ENCODE data around the gene TRIP11. TPM values are rescaled to one million over a fixed set of nuclear protein-coding genes. Genes with fewer than 3 reads are reported as not detected.

The TRIP11 gene
- total and polyA plus RNA-seq, 2 experiments from 2014 or later, result 24.1 to 69.5 TPM

- H3K27me3 ChIP-seq (replicated peaks; ENCODE audit: insufficient read depth), result no peaks in the 10 kb centered on the region
- 93 to 97% methylated on average over 11 of the region's 11 CpGs for WGBS, 2 experiments (ENCODE audit: low coverage in 1 of 2, low lambda C conversion rate in 2 of 2, missing lambda C conversion rate in 2 of 2)
- no peak for DNase-seq
- in situ Hi-C loops (cut with MboI), result no loop called here
- TF ChIP-seq EZH2 (IDR thresholded peaks at IDR 0.05; ENCODE audit: insufficient read depth, poor library complexity, severe bottlenecking), result no peak
- TF ChIP-seq EZH2phosphoT487 (IDR thresholded peaks at IDR 0.05; ENCODE audit: insufficient read depth, low read depth), result no peak
- peaks cover 21% of the 10 kb centered on the region for H3K4me1 ChIP-seq (ENCODE audit: insufficient read depth)
- peaks cover 94% of the 10 kb centered on the region for H3K79me2 ChIP-seq (ENCODE audit: insufficient read depth)
- H2AFZ ChIP-seq, result no peak overlapping the region
- peaks cover 22% of the 10 kb centered on the region for H3K36me3 ChIP-seq (ENCODE audit: low read depth)
- no peak overlapping the region for H3K4me3 ChIP-seq
- no peaks in the 10 kb centered on the region for H3K9me3 ChIP-seq (ENCODE audit: low read depth)
- H4K20me1 ChIP-seq (ENCODE audit: insufficient read depth), result no peaks in the 10 kb centered on the region
- H3K4me2 ChIP-seq (ENCODE audit: unreplicated experiment), result no peak overlapping the region
- no peaks in the 10 kb centered on the region for H3K9me2 ChIP-seq (ENCODE audit: insufficient read depth)
- H3K9ac ChIP-seq, result no peak overlapping the region
- peaks cover 5% of the 10 kb centered on the region for H3F3A ChIP-seq (ENCODE audit: insufficient read depth)
- no peak overlapping the region for H3K27ac ChIP-seq
Observed at GRCh38 chr14:92033906-92034687, 5.8 kb downstream of the TRIP11 start.

GRCh38 chr14:92033433-92033832 is 6.4 kb downstream of the TRIP11 start:
- peaks cover 21% of the 10 kb centered on the region for H3K4me1 ChIP-seq (ENCODE audit: insufficient read depth)
- no peaks in the 10 kb centered on the region for H3K9me2 ChIP-seq (ENCODE audit: insufficient read depth)
- no peaks in the 10 kb centered on the region for H3F3A ChIP-seq (ENCODE audit: insufficient read depth)
- no peaks in the 10 kb centered on the region for H3K27me3 ChIP-seq (replicated peaks; ENCODE audit: insufficient read depth)
- in situ Hi-C loops (cut with MboI), result no loop called here
- no peaks in the 10 kb centered on the region for H3K9me3 ChIP-seq (ENCODE audit: low read depth)
- WGBS, 2 experiments (ENCODE audit: low coverage in 1 of 2, low lambda C conversion rate in 2 of 2, missing lambda C conversion rate in 2 of 2), result 62 to 70% methylated on average over 1 of the region's 1 CpG
- no peak overlapping the region for H3K9ac ChIP-seq
- no peak for TF ChIP-seq EZH2 (IDR thresholded peaks at IDR 0.05; ENCODE audit: insufficient read depth, poor library complexity, severe bottlenecking)
- TF ChIP-seq EZH2phosphoT487 (IDR thresholded peaks at IDR 0.05; ENCODE audit: insufficient read depth, low read depth), result no peak
- H3K36me3 ChIP-seq (ENCODE audit: low read depth), result peaks cover 28% of the 10 kb centered on the region
- no peaks in the 10 kb centered on the region for H4K20me1 ChIP-seq (ENCODE audit: insufficient read depth)
- DNase-seq, result no peak
- no peak overlapping the region for H3K4me2 ChIP-seq (ENCODE audit: unreplicated experiment)
- H3K4me3 ChIP-seq, result no peak overlapping the region
- H2AFZ ChIP-seq, result no peak overlapping the region
- H3K79me2 ChIP-seq (ENCODE audit: insufficient read depth), result peaks cover 94% of the 10 kb centered on the region
- H3K27ac ChIP-seq, result no peak overlapping the region

- H3K27ac ChIP-seq, result no peak overlapping the region
Observed at GRCh38 chr14:92026548-92027190, 13.2 kb downstream of the TRIP11 start.

GRCh38 chr14:92022036-92022435 is 17.8 kb downstream of the TRIP11 start:
- H3K4me1 ChIP-seq (ENCODE audit: insufficient read depth), result no peaks in the 10 kb centered on the region
- no peak for DNase-seq
- peaks cover 70% of the 10 kb centered on the region for H3K79me2 ChIP-seq (ENCODE audit: insufficient read depth)
- H3K4me2 ChIP-seq (ENCODE audit: unreplicated experiment), result no peak overlapping the region
- no peaks in the 10 kb centered on the region for H3K9me3 ChIP-seq (ENCODE audit: low read depth)
- peaks cover 50% of the 10 kb centered on the region for H3K36me3 ChIP-seq (ENCODE audit: low read depth)
- no peak overlapping the region for H3K9ac ChIP-seq
- no peak overlapping the region for H2AFZ ChIP-seq
- H3K27me3 ChIP-seq (replicated peaks; ENCODE audit: insufficient read depth), result no peaks in the 10 kb centered on the region
- no peak overlapping the region for H3K4me3 ChIP-seq
- in situ Hi-C loops (cut with MboI), result no loop called here
- no peak for TF ChIP-seq EZH2phosphoT487 (IDR thresholded peaks at IDR 0.05; ENCODE audit: insufficient read depth, low read depth)
- TF ChIP-seq EZH2 (IDR thresholded peaks at IDR 0.05; ENCODE audit: insufficient read depth, poor library complexity, severe bottlenecking), result no peak
- WGBS, 2 experiments (ENCODE audit: low coverage in 1 of 2, low lambda C conversion rate in 2 of 2, missing lambda C conversion rate in 2 of 2), result 48 to 67% methylated on average over 1 of the region's 1 CpG
- no peaks in the 10 kb centered on the region for H3K9me2 ChIP-seq (ENCODE audit: insufficient read depth)
- H3K27ac ChIP-seq, result no peak overlapping the region
- no peaks in the 10 kb centered on the region for H4K20me1 ChIP-seq (ENCODE audit: insufficient read depth)
- H3F3A ChIP-seq (ENCODE audit: insufficient read depth), result no peaks in the 10 kb centered on the region

More at GRCh38 chr14:92026548-92027190, 13.2 kb downstream of the TRIP11 start:
- in situ Hi-C loops (cut with MboI), result no loop called here
- no peaks in the 10 kb centered on the region for H4K20me1 ChIP-seq (ENCODE audit: insufficient read depth)
- peaks cover 69% of the 10 kb centered on the region for H3K36me3 ChIP-seq (ENCODE audit: low read depth)
- no peaks in the 10 kb centered on the region for H3K27me3 ChIP-seq (replicated peaks; ENCODE audit: insufficient read depth)
- no peak overlapping the region for H3K4me3 ChIP-seq
- no peaks in the 10 kb centered on the region for H3F3A ChIP-seq (ENCODE audit: insufficient read depth)
- DNase-seq, result no peak
- 94 to 96% methylated on average over 16 to 21 of the region's 21 CpGs for WGBS, 2 experiments (ENCODE audit: low coverage in 1 of 2, low lambda C conversion rate in 2 of 2, missing lambda C conversion rate in 2 of 2)
- H3K4me1 ChIP-seq (ENCODE audit: insufficient read depth), result no peaks in the 10 kb centered on the region
- H3K9me2 ChIP-seq (ENCODE audit: insufficient read depth), result no peaks in the 10 kb centered on the region
- H3K79me2 ChIP-seq (ENCODE audit: insufficient read depth), result peaks cover 91% of the 10 kb centered on the region
- H3K9ac ChIP-seq, result no peak overlapping the region
- H3K9me3 ChIP-seq (ENCODE audit: low read depth), result no peaks in the 10 kb centered on the region
- no peak overlapping the region for H3K4me2 ChIP-seq (ENCODE audit: unreplicated experiment)
- TF ChIP-seq EZH2phosphoT487 (IDR thresholded peaks at IDR 0.05; ENCODE audit: insufficient read depth, low read depth) (no peak), EZH2 (IDR thresholded peaks at IDR 0.05; ENCODE audit: insufficient read depth, poor library complexity, severe bottlenecking) (no peak)
- H2AFZ ChIP-seq, result no peak overlapping the region

Measured in GM23248 (cell line).